Neural progenitor cell (in vitro differentiated cells): ENCODE data around the gene TSSK2.

ENCODE experiments used
- CTCF ChIP-seq: fragments of 200-600 bp; sonication (generic); IDR thresholded peaks from 2 replicates; pipeline ENCODE4 v1.5.1; 2017; ENCODE audit warnings: antibody characterized with exemption, mild to moderate bottlenecking
- EZH2 ChIP-seq: fragments of 200-600 bp; sonication (generic); IDR thresholded peaks from 2 replicates; pipeline ENCODE4 v1.6.1; 2017; ENCODE audit warnings: antibody characterized with exemption, mild to moderate bottlenecking, moderate library complexity

GRCh38 chr22:19082793-19083192 lies 48.3 kb upstream of the TSSK2 start:
- TF ChIP-seq EZH2 (no peak), CTCF (no peak)
